Mesendoderm (in vitro differentiated cells): ENCODE measurements around the gene HSP90AA1.
A peak's percentile ranks its signal among the peaks of the same experiment; 100 is the strongest.

Source experiments
- DNase-seq: peaks from one replicate; pipeline ENCODE4 v3.0.0; 2013
- H2AK5ac ChIP-seq: 2 replicates; pipeline ENCODE4 v1.6.1; 2013; ENCODE audit warnings: low read length, inconsistent platforms
- H2BK120ac ChIP-seq: 2 replicates; pipeline ENCODE4 v1.6.1; 2013; ENCODE audit warnings: low read depth, mild to moderate bottlenecking, low read length, moderate library complexity, mixed read lengths
- H2BK15ac ChIP-seq: replicated peaks from 2 replicates; pipeline ENCODE4 v1.6.1; 2013; ENCODE audit warnings: low read depth, mild to moderate bottlenecking, moderate library complexity
- H2BK5ac ChIP-seq: 2 replicates; pipeline ENCODE4 v1.6.1; 2013; ENCODE audit warnings: low read length, inconsistent platforms
- H3K18ac ChIP-seq: 2 replicates; pipeline ENCODE4 v1.6.1; 2013; ENCODE audit warnings: mild to moderate bottlenecking, low read length, mixed read lengths
- H3K23ac ChIP-seq: one replicate; pipeline ENCODE4 v1.6.1; 2013; ENCODE audit warnings: low read length
- H3K27ac ChIP-seq: 2 replicates; pipeline ENCODE4 v1.5.1; 2013; ENCODE audit warnings: low read depth, mild to moderate bottlenecking, inconsistent platforms, low read length, moderate library complexity
- H3K27me3 ChIP-seq: 2 replicates; pipeline ENCODE4 v1.6.1; 2013; ENCODE audit warnings: low read length, control low read depth, mild to moderate bottlenecking, inconsistent platforms; ENCODE audit not compliant: insufficient read depth, poor library complexity
- H3K36me3 ChIP-seq: 2 replicates; pipeline ENCODE4 v1.6.1; 2013; ENCODE audit warnings: low read length, inconsistent platforms; ENCODE audit not compliant: control insufficient read depth, insufficient read depth
- H3K4ac ChIP-seq: one replicate; pipeline ENCODE4 v1.6.1; 2013; ENCODE audit warnings: low read depth, mild to moderate bottlenecking, low read length, moderate library complexity
- H3K4me1 ChIP-seq: 2 replicates; pipeline ENCODE4 v1.6.1; 2013; ENCODE audit warnings: low read depth, low read length, inconsistent platforms; ENCODE audit not compliant: control insufficient read depth
- H3K4me2 ChIP-seq: 2 replicates; pipeline ENCODE4 v1.6.1; 2013; ENCODE audit warnings: low read length
- H3K4me3 ChIP-seq: 2 replicates; pipeline ENCODE4 v1.5.1; 2013; ENCODE audit warnings: mild to moderate bottlenecking, low read length
- H3K56ac ChIP-seq: one replicate; pipeline ENCODE4 v1.6.1; 2013; ENCODE audit warnings: low read length
- H3K79me1 ChIP-seq: 2 replicates; pipeline ENCODE4 v1.6.1; 2013; ENCODE audit warnings: low read length, inconsistent platforms
- H3K79me2 ChIP-seq: 2 replicates; pipeline ENCODE4 v1.6.1; 2013; ENCODE audit warnings: mild to moderate bottlenecking, low read length; ENCODE audit not compliant: control insufficient read depth, insufficient read depth
- H3K9ac ChIP-seq: 2 replicates; pipeline ENCODE4 v1.6.1; 2013; ENCODE audit warnings: low read length, inconsistent platforms
- H4K5ac ChIP-seq: one replicate; pipeline ENCODE4 v1.6.1; 2013; ENCODE audit warnings: low read length
- H4K8ac ChIP-seq: one replicate; pipeline ENCODE4 v1.6.1; 2013; ENCODE audit warnings: low read depth, mild to moderate bottlenecking, control low read depth, low read length, moderate library complexity
- WGBS: extraction: QIAGEN DNeasy Blood & Tissue Kit; methylation state at CpG from one replicate; pipeline ENCODE4 v1.1.7; 2013; ENCODE audit warnings: low lambda C conversion rate, missing lambda C conversion rate; ENCODE audit not compliant: insufficient coverage; ENCODE audit errors: extremely low coverage; 5-methylcytosine and 5-hydroxymethylcytosine counted together

HSP90AA1 gene

GRCh38 chr14:102056694-102057442 is 30.0 kb downstream of the HSP90AA1 start:
- Histone ChIP-seq H3K27me3 (no peaks in the 10 kb centered on the region), H3K4me1 (peaks cover 5% of the 10 kb centered on the region), H4K8ac (no peak overlapping the region), H3K27ac (no peak overlapping the region), H3K4me3 (no peak overlapping the region), H2BK120ac (no peak overlapping the region), H4K5ac (no peak overlapping the region), H3K18ac (no peak overlapping the region), H3K56ac (no peak overlapping the region), H3K9ac (no peak overlapping the region), H2BK15ac (no peak overlapping the region), H3K36me3 (peaks cover 7% of the 10 kb centered on the region), H3K79me2 (no peaks in the 10 kb centered on the region), H2AK5ac (no peak overlapping the region), H3K23ac (no peak overlapping the region), H3K4ac (no peak overlapping the region), H3K4me2 (no peak overlapping the region), H2BK5ac (no peak overlapping the region), H3K79me1 (no peaks in the 10 kb centered on the region)
- no CpG with 5 or more reads among the region's 31 CpGs for WGBS
- no peak for DNase-seq

GRCh38 chr14:102055181-102055901 is 31.5 kb downstream of the HSP90AA1 start:
- no peak overlapping the region for H2BK15ac ChIP-seq
- H3K4me2 ChIP-seq: no peak overlapping the region
- H3K56ac ChIP-seq: no peak overlapping the region
- H3K27ac ChIP-seq: no peak overlapping the region
- no peak overlapping the region for H2BK120ac ChIP-seq
- H4K8ac ChIP-seq: no peak overlapping the region
- H3K4me1 ChIP-seq: peaks cover 5% of the 10 kb centered on the region
- H3K79me2 ChIP-seq: no peaks in the 10 kb centered on the region
- H3K4me3 ChIP-seq: no peak overlapping the region
- no peak overlapping the region for H3K23ac ChIP-seq
- peak; percentile 85 for DNase-seq
- no peak overlapping the region for H2AK5ac ChIP-seq
- H3K36me3 ChIP-seq: peaks cover 12% of the 10 kb centered on the region
- H3K4ac ChIP-seq: no peak overlapping the region
- H2BK5ac ChIP-seq: no peak overlapping the region
- no peak overlapping the region for H4K5ac ChIP-seq
- H3K18ac ChIP-seq: no peak overlapping the region
- no peaks in the 10 kb centered on the region for H3K79me1 ChIP-seq
- no CpG with 5 or more reads among the region's 24 CpGs for WGBS
- no peak overlapping the region for H3K9ac ChIP-seq
- no peaks in the 10 kb centered on the region for H3K27me3 ChIP-seq

DNA sequence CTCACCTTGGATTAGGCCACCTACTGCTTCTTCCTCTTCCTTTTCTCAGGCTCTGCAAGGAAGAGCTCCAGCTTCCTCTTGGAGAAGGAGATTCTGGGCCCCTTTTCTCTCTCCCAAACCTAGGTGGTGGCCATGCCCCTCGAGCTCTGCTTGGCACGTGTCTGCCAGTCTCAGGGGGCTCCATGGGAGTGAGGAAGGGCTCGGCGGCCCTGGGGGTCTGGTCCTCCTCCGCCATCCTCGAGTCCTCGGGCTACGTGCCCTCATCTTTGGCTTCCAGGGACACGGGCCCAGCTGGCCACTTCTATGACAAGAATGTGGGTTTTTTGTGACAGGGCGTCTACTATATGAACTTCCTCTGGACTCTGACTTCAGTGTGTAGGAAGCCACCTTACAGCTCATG is 34.3 kb downstream of the HSP90AA1 start:
- Histone ChIP-seq H2BK5ac (no peak overlapping the region), H2AK5ac (no peak overlapping the region), H3K23ac (no peak overlapping the region), H3K27me3 (no peaks in the 10 kb centered on the region), H3K79me2 (no peaks in the 10 kb centered on the region), H4K5ac (no peak overlapping the region), H2BK120ac (no peak overlapping the region), H3K79me1 (no peaks in the 10 kb centered on the region), H3K4me3 (no peak overlapping the region), H3K9ac (no peak overlapping the region), H3K27ac (no peak overlapping the region), H3K4me2 (no peak overlapping the region), H4K8ac (no peak overlapping the region), H3K4ac (no peak overlapping the region), H3K56ac (no peak overlapping the region), H3K4me1 (peaks cover 5% of the 10 kb centered on the region), H3K18ac (no peak overlapping the region), H3K36me3 (peaks cover 26% of the 10 kb centered on the region), H2BK15ac (no peak overlapping the region)
- DNase-seq: no peak
- WGBS: no CpG with 5 or more reads among the region's 10 CpGs

DNA sequence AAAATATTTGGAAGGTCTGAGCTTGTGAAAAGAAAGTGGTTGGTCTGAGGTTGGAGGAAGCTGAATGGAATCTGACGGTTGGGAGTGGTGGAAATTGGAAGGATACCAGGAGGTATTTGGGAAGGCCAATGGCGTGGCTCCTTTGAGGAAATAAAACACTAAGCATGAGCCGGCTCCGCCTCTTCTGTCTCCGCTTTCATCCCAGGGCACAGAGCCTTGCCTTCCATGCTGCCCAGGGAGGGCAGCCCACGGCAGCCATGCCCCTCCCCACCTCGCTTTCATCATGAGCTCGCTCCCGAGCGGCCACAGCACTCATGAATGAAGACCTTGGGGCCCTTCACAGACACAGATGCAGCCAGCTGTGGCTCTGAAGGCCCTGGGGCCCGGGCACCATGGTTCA is 36.2 kb downstream of the HSP90AA1 start:
- Histone ChIP-seq H2BK15ac (no peak overlapping the region), H2AK5ac (no peak overlapping the region), H3K18ac (no peak overlapping the region), H3K9ac (no peak overlapping the region), H3K79me2 (no peaks in the 10 kb centered on the region), H3K27me3 (no peaks in the 10 kb centered on the region), H3K4me2 (no peak overlapping the region), H2BK120ac (no peak overlapping the region), H3K23ac (no peak overlapping the region), H3K56ac (no peak overlapping the region), H2BK5ac (no peak overlapping the region), H3K27ac (no peak overlapping the region), H4K8ac (no peak overlapping the region), H4K5ac (no peak overlapping the region), H3K4ac (no peak overlapping the region), H3K79me1 (no peaks in the 10 kb centered on the region), H3K36me3 (peaks cover 29% of the 10 kb centered on the region), H3K4me3 (no peak overlapping the region), H3K4me1 (no peaks in the 10 kb centered on the region)
- WGBS: no CpG with 5 or more reads among the region's 11 CpGs
- peak; percentile 44 for DNase-seq

GRCh38 chr14:102050026-102050405 is 36.8 kb downstream of the HSP90AA1 start:
- Histone ChIP-seq H3K36me3 (peaks cover 29% of the 10 kb centered on the region), H4K8ac (no peak overlapping the region), H3K18ac (no peak overlapping the region), H3K79me1 (no peaks in the 10 kb centered on the region), H3K27me3 (no peaks in the 10 kb centered on the region), H3K4me1 (no peaks in the 10 kb centered on the region), H3K56ac (no peak overlapping the region), H3K9ac (no peak overlapping the region), H3K23ac (no peak overlapping the region), H3K4me2 (no peak overlapping the region), H3K79me2 (no peaks in the 10 kb centered on the region), H2BK5ac (no peak overlapping the region), H2BK15ac (no peak overlapping the region), H2BK120ac (no peak overlapping the region), H3K4me3 (no peak overlapping the region), H4K5ac (no peak overlapping the region), H3K27ac (no peak overlapping the region), H3K4ac (no peak overlapping the region), H2AK5ac (no peak overlapping the region)
- no CpG with 5 or more reads among the region's 12 CpGs for WGBS
- DNase-seq: no peak
